Smooth muscle cell (in vitro differentiated cells): ENCODE measurements around the gene PKN3. TPM values are rescaled to one million over a fixed set of nuclear protein-coding genes. Genes with fewer than 3 reads are reported as not detected.
A peak's percentile ranks its signal among the peaks of the same experiment; 100 is the strongest.
"Not testable (repeated sequence)": the region's sequence is repeated elsewhere in the genome, so short reads cannot be mapped to it uniquely, and the experiment has no call there.

Experiments used
- DNase-seq: peaks from one replicate; lab custom pipeline; 2025; ENCODE audit not compliant: unreplicated experiment; lab: John Stamatoyannopoulos, UW
- H2AFZ ChIP-seq: fragments of 200-600 bp; sonication (generic); 2 replicates; pipeline ENCODE4 v1.6.0; 2016; ENCODE audit warnings: antibody characterized with exemption, low read depth, mild to moderate bottlenecking
- H3F3A ChIP-seq: fragments of 200-600 bp; sonication (generic); 2 replicates; pipeline ENCODE4 v1.6.0; 2017; ENCODE audit warnings: antibody characterized with exemption, low read depth
- H3K27ac ChIP-seq: fragments of 200-600 bp; sonication (generic); 2 replicates; pipeline ENCODE4 v1.5.1; 2016; ENCODE audit warnings: low read depth, mild to moderate bottlenecking
- H3K27me3 ChIP-seq: fragments of 200-600 bp; sonication (generic); 2 replicates; pipeline ENCODE4 v1.6.1; 2016; ENCODE audit warnings: low read depth, mild to moderate bottlenecking
- H3K36me3 ChIP-seq: fragments of 200-600 bp; sonication (generic); 2 replicates; pipeline ENCODE4 v1.5.1; 2016; ENCODE audit warnings: low read depth
- H3K4me1 ChIP-seq: fragments of 200-600 bp; sonication (generic); 2 replicates; pipeline ENCODE4 v1.5.1; 2016; ENCODE audit warnings: low read depth
- H3K4me2 ChIP-seq: fragments of 200-600 bp; sonication (generic); 2 replicates; pipeline ENCODE4 v1.6.0; 2016; ENCODE audit warnings: mild to moderate bottlenecking
- H3K4me3 ChIP-seq: fragments of 200-600 bp; sonication (generic); 2 replicates; pipeline ENCODE4 v1.5.1; 2016; ENCODE audit warnings: mild to moderate bottlenecking
- H3K79me2 ChIP-seq: fragments of 200-600 bp; sonication (generic); 2 replicates; pipeline ENCODE4 v1.6.0; 2016; ENCODE audit warnings: low read depth, mild to moderate bottlenecking
- H3K9ac ChIP-seq: fragments of 200-600 bp; sonication (generic); 2 replicates; pipeline ENCODE4 v1.6.0; 2016; ENCODE audit warnings: low read depth
- H3K9me3 ChIP-seq: fragments of 200-600 bp; sonication (generic); replicated peaks from 2 replicates; pipeline ENCODE4 v1.5.1; 2016; ENCODE audit warnings: low read depth
- H4K20me1 ChIP-seq: fragments of 200-600 bp; sonication (generic); 2 replicates; pipeline ENCODE4 v1.6.0; 2016; ENCODE audit warnings: low read depth
- WGBS: methylation state at CpG from one replicate; pipeline ENCODE4 v1.1.7; 2016; ENCODE audit warnings: low lambda C conversion rate; 5-methylcytosine and 5-hydroxymethylcytosine counted together
- polyA plus RNA-seq: library from polyadenylated mRNA; unstranded; fragments of >200 nt; fragmentation: Nextera tagmentation; extraction: Ambion mirVana; gene quantifications from 2 replicates; pipeline ENCODE4 v1.2.1, GENCODE V29; 2016
- total RNA-seq: library from RNA; depleted of rRNA; stranded (reverse); fragments of >200 nt; gene quantifications from 2 replicates; pipeline ENCODE4 v1.2.3, GENCODE V29; 2014
- TF ChIP-seq, protein P1 (sequence below): fragments of 200-600 bp; sonication (generic); IDR thresholded peaks from 2 replicates; pipeline ENCODE4 v1.5.1; 2017; ENCODE audit warnings: borderline replicate concordance, mild to moderate bottlenecking, antibody characterized with exemption; ENCODE audit not compliant: insufficient read depth, poor library complexity, severe bottlenecking

The PKN3 gene
- total and polyA plus RNA-seq, 2 experiments from 2014 or later: 1.4 to 2.2 TPM

DNA sequence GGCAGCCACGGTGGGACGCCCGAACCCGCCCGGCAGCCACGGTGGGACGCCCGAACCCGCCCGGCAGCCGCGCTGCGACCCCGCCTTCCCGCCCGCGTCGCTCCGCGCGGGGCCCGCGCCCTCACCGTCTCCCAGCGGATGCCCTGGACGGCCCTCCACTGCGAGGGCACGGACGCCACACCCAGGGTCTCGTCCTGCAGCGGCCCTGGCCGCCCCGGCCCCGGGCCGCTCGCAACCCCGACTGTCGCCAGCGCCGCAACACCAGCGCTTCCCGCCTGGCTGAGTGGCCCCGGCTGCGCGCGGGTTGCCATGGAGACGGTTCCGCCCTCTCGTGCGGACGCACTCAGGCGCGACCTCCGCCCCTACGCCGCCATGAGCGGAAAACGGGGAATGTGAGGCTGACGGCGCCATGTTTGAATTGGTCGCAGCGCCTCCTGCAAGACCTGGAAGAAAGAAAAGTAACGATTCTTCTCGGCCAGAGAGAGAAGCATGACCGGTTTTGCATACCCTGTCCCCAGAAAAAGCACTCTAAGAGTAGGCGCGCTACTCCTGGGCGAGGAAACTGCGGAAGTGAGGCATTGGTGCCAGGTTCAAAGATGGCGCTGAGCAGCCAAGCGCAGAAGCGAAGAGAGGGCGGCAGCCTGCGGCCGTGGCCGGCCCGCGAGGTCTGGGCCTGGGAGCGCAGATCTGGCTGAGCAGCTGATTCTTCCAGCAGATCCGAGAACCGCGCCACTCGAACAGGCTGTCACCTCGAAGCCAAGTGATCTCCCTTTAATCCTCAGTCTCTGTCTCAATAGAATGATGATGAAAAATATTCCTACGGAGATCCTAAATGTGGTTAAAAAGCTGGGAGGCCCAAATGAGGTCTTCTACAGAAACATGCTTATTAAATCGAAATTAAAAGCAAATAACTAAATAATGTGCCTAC is 45.6 kb upstream of the PKN3 start, which contains the start of gene DYNC2I2:
TSS of gene DYNC2I2 (minus strand) at position 432 of the 928 bp plus-strand sequence. CDS start at position 311, 121 bp downstream.
- Histone ChIP-seq H3K79me2 (peaks cover 7% of the 10 kb centered on the region), H3K27ac (peak within 1 kb of the TSS; percentile 96), H3K4me2 (peak within 1 kb of the TSS; percentile 94), H3K4me3 (peak within 1 kb of the TSS; percentile 72), H2AFZ (peak within 1 kb of the TSS; percentile 84), H3K4me1 (no peaks in the 10 kb centered on the region), H4K20me1 (no peaks in the 10 kb centered on the region), H3F3A (peaks cover 5% of the 10 kb centered on the region), H3K9me3 (no peaks in the 10 kb centered on the region), H3K36me3 (no peaks in the 10 kb centered on the region), H3K27me3 (no peaks in the 10 kb centered on the region), H3K9ac (peak within 1 kb of the TSS; percentile 95)
- under 1% methylated on average over 86 of the region's 86 CpGs for WGBS
- peak; percentile 81 for DNase-seq
- TF ChIP-seq, protein P1, sequence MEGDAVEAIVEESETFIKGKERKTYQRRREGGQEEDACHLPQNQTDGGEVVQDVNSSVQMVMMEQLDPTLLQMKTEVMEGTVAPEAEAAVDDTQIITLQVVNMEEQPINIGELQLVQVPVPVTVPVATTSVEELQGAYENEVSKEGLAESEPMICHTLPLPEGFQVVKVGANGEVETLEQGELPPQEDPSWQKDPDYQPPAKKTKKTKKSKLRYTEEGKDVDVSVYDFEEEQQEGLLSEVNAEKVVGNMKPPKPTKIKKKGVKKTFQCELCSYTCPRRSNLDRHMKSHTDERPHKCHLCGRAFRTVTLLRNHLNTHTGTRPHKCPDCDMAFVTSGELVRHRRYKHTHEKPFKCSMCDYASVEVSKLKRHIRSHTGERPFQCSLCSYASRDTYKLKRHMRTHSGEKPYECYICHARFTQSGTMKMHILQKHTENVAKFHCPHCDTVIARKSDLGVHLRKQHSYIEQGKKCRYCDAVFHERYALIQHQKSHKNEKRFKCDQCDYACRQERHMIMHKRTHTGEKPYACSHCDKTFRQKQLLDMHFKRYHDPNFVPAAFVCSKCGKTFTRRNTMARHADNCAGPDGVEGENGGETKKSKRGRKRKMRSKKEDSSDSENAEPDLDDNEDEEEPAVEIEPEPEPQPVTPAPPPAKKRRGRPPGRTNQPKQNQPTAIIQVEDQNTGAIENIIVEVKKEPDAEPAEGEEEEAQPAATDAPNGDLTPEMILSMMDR: no peak

DNA sequence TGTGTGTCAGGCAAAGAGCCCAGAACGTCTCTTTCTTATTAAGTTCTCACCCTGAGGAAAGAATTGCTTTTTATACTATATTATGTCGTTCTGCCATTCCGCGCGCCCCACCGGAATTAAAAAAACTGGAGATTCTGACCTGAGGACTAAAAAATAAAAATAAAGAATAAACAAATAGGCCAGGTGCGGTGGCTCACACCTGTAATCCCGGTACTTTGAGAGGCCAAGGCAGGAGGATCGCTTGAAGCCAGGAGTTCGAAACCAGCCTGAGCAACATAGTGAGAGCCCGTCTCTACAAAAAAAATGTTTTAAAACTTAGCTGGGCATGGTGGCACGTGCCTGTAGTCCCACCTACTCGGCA is 45.0 kb upstream of the PKN3 start:
- H3K79me2 ChIP-seq: peaks cover 7% of the 10 kb centered on the region

GRCh38 chr9:128657796-128658195 is 44.5 kb upstream of the PKN3 start:
- peaks cover 5% of the 10 kb centered on the region for H3F3A ChIP-seq
- H3K4me2 ChIP-seq: no peak overlapping the region
- H3K27me3 ChIP-seq: no peaks in the 10 kb centered on the region
- H4K20me1 ChIP-seq: no peaks in the 10 kb centered on the region
- H3K4me3 ChIP-seq: no peak overlapping the region
- no peaks in the 10 kb centered on the region for H3K4me1 ChIP-seq
- H3K27ac ChIP-seq: peak overlapping the region; percentile 96
- no peak for DNase-seq
- no peak overlapping the region for H3K9ac ChIP-seq
- WGBS: 96% methylated on average over 3 of the region's 3 CpGs
- TF ChIP-seq, protein P1: no peak
- H3K9me3 ChIP-seq: no peaks in the 10 kb centered on the region
- no peaks in the 10 kb centered on the region for H3K36me3 ChIP-seq
- peaks cover 7% of the 10 kb centered on the region for H3K79me2 ChIP-seq
- no peak overlapping the region for H2AFZ ChIP-seq

More for the DNA sequence above, 45.0 kb upstream of the PKN3 start:
- peak overlapping the region; percentile 95 for H3K9ac ChIP-seq
- H2AFZ ChIP-seq: peak overlapping the region; percentile 84
- H3F3A ChIP-seq: peaks cover 5% of the 10 kb centered on the region
- no peaks in the 10 kb centered on the region for H3K36me3 ChIP-seq
- H3K27me3 ChIP-seq: no peaks in the 10 kb centered on the region
- H3K9me3 ChIP-seq: no peaks in the 10 kb centered on the region
- 95% methylated on average over 13 of the region's 13 CpGs for WGBS
- peak overlapping the region; percentile 96 for H3K27ac ChIP-seq
- no peak for DNase-seq
- H4K20me1 ChIP-seq: no peaks in the 10 kb centered on the region
- no peaks in the 10 kb centered on the region for H3K4me1 ChIP-seq
- TF ChIP-seq, protein P1: no peak
- H3K4me3 ChIP-seq: peak overlapping the region; percentile 72
- H3K4me2 ChIP-seq: peak overlapping the region; percentile 94

DNA sequence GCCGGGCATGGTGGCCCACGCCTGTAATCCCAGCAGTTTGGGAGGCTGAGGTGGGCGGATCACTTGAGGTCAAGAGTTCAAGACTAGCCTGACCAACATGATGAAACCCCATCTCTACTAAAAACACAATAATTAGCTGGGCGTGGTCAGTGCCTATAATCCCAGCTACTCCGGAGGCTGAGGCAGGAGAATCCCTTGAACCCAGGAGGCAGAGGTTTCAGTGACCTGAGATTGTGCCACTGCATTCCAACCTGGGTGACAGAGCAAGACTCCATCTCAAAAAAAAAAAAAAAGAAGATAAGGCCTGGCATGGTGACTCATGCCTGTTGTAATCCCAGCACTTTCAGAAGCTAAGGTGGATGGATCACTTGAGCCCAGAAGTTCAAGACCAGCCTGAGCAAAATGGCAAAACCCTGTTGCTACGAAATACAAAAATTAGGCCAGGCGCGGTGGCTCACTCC is 35.8 kb upstream of the PKN3 start:
- H2AFZ ChIP-seq, H3K27ac ChIP-seq, H3F3A ChIP-seq, H3K27me3 ChIP-seq, DNase-seq, H3K36me3 ChIP-seq, H3K79me2 ChIP-seq, H3K9ac ChIP-seq, H3K4me2 ChIP-seq, H3K4me3 ChIP-seq, H4K20me1 ChIP-seq, H3K4me1 ChIP-seq, H3K9me3 ChIP-seq: not testable (repeated sequence)
- WGBS: 90% methylated on average over 8 of the region's 8 CpGs
